Type B pancreatic cell (in vitro differentiated cells): ENCODE data around the gene CSGALNACT2. TPM values are rescaled to one million over a fixed set of nuclear protein-coding genes. Genes with fewer than 3 reads are reported as not detected.

Source experiments
- DNase-seq: peaks from one replicate; pipeline ENCODE4 v3.0.0; 2021; ENCODE audit warnings: mixed read lengths; ENCODE audit not compliant: unreplicated experiment; ENCODE audit errors: extremely low spot score
- H3K27ac Mint-ChIP-seq: 2 replicates; pipeline ENCODE4 v1.8.0; 2021; ENCODE audit warnings: mild to moderate bottlenecking, mixed read lengths
- H3K27me3 Mint-ChIP-seq: 2 replicates; pipeline ENCODE4 v1.8.0; 2021; ENCODE audit warnings: mixed read lengths
- H3K36me3 Mint-ChIP-seq: 2 replicates; pipeline ENCODE4 v1.8.0; 2021; ENCODE audit warnings: mixed read lengths
- H3K4me1 Mint-ChIP-seq: one replicate; pipeline ENCODE4 v1.8.0; 2021; ENCODE audit warnings: mixed read lengths; ENCODE audit not compliant: unreplicated experiment
- H3K4me3 Mint-ChIP-seq: 2 replicates; pipeline ENCODE4 v1.8.0; 2021; ENCODE audit warnings: mild to moderate bottlenecking, mixed read lengths
- H3K9me3 Mint-ChIP-seq: 2 replicates; pipeline ENCODE4 v1.8.0; 2021; ENCODE audit warnings: mixed read lengths
- total RNA-seq: library from RNA; stranded (reverse); gene quantifications from 2 replicates; pipeline ENCODE4 v1.2.1, GENCODE V29; 2021; ENCODE audit warnings: low replicate concordance
- TF ChIP-seq, protein P1 (sequence below): fragments of 200-600 bp; sonication (generic); conservative IDR thresholded peaks from 2 replicates; pipeline ENCODE4 v1.5.0; 2021; ENCODE audit warnings: antibody characterized with exemption, mild to moderate bottlenecking

The CSGALNACT2 gene
- total RNA-seq, 1 donor from 2014 or later: 11.6 TPM

- TF ChIP-seq, protein P1, sequence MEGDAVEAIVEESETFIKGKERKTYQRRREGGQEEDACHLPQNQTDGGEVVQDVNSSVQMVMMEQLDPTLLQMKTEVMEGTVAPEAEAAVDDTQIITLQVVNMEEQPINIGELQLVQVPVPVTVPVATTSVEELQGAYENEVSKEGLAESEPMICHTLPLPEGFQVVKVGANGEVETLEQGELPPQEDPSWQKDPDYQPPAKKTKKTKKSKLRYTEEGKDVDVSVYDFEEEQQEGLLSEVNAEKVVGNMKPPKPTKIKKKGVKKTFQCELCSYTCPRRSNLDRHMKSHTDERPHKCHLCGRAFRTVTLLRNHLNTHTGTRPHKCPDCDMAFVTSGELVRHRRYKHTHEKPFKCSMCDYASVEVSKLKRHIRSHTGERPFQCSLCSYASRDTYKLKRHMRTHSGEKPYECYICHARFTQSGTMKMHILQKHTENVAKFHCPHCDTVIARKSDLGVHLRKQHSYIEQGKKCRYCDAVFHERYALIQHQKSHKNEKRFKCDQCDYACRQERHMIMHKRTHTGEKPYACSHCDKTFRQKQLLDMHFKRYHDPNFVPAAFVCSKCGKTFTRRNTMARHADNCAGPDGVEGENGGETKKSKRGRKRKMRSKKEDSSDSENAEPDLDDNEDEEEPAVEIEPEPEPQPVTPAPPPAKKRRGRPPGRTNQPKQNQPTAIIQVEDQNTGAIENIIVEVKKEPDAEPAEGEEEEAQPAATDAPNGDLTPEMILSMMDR: no peak
- peak overlapping the region; percentile 8 for H3K27ac Mint-ChIP-seq
- peak; percentile 3 for DNase-seq
- H3K4me1 Mint-ChIP-seq: no peaks in the 10 kb centered on the region
- no peaks in the 10 kb centered on the region for H3K36me3 Mint-ChIP-seq
- H3K27me3 Mint-ChIP-seq: peaks cover 53% of the 10 kb centered on the region
- no peaks in the 10 kb centered on the region for H3K9me3 Mint-ChIP-seq
- no peak overlapping the region for H3K4me3 Mint-ChIP-seq
These were observed 87.0 kb downstream of the CSGALNACT2 start for GRCh38 chr10:43225004-43225786.

GRCh38 chr10:43225787-43226153 lies 87.5 kb downstream of the CSGALNACT2 start:
- no peak overlapping the region for H3K27ac Mint-ChIP-seq
- H3K36me3 Mint-ChIP-seq: no peaks in the 10 kb centered on the region
- no peaks in the 10 kb centered on the region for H3K4me1 Mint-ChIP-seq
- H3K27me3 Mint-ChIP-seq: peaks cover 58% of the 10 kb centered on the region
- TF ChIP-seq, protein P1: no peak
- no peaks in the 10 kb centered on the region for H3K9me3 Mint-ChIP-seq
- no peak overlapping the region for H3K4me3 Mint-ChIP-seq
- peak; percentile 43 for DNase-seq

DNA sequence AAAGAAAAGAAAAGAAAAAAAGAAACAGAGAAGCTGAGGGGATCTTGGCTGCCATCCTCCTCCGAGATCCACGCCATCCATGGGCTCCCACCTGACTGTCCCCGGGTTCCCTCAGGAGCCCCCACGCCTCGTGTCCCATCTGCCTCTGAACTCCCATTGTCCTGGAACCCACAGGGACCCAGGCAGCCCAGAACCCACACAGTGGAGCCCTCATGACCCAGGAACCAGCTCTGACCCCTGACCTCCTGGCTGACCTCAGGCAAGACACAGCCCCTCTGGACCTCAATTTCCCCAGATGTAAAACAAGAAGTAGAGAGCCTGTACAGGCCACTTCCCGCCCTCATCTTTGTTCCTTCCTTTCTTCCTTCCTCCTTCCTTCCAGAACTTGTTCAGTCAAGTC lies 88.2 kb downstream of the CSGALNACT2 start:
- Mint-ChIP-seq H3K36me3 (no peaks in the 10 kb centered on the region), H3K27ac (no peak overlapping the region), H3K9me3 (no peaks in the 10 kb centered on the region), H3K4me1 (no peaks in the 10 kb centered on the region), H3K4me3 (no peak overlapping the region), H3K27me3 (peaks cover 65% of the 10 kb centered on the region)
- peak; percentile 58 for DNase-seq
- TF ChIP-seq, protein P1: no peak

DNA sequence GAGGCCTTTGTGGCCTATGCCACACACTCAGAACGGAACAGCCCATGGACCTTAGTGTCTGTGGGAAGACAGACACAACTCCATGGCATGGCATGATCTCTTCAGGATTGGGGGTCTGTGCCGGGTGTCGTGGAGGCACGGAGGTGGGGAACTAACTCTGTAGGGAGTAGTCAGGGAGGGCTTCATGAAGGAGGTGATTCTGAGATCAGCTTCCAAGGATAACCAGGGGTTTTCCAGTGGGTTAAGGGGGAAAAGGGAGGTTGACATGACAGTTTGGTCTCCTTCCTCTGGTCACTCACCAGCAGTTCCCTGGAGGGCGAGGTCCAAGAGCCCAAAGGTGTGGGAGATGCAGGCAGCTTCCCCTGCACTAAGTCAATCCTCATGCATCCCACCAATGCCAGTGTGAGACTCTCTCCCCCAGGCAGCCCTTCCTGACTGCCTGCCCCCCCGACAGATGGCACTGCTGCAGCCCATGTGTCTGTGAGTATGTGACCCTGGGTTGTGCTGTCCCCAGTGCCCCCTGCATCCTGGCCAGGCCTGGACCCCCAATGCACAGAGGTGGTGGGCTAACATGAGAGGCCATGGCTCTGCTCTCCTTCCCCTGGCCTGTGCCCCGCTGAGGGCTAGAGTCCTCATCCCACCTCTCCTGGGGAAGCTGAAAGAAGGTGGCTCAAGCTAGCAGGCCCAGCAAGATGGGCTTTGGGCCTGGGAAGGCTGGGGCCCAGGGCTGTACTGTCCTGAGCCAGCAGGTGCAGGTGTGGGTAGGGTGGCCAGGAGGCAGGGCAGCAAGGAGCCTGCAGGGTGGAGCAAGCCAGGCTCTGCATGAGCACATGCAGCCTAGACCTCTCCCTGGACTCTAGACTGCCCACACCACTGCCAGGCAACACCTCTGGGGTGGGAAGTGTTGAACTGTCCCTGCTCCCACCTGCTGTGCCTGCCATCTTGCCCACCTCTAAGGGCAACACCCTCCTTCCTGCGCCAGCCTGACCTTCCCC lies 88.9 kb downstream of the CSGALNACT2 start:
- TF ChIP-seq, protein P1: no peak
- Mint-ChIP-seq H3K27me3 (peaks cover 68% of the 10 kb centered on the region), H3K4me3 (peak overlapping the region; percentile 55), H3K4me1 (no peaks in the 10 kb centered on the region), H3K9me3 (no peaks in the 10 kb centered on the region), H3K36me3 (no peaks in the 10 kb centered on the region), H3K27ac (no peak overlapping the region)
- DNase-seq: peak; percentile 53

DNA sequence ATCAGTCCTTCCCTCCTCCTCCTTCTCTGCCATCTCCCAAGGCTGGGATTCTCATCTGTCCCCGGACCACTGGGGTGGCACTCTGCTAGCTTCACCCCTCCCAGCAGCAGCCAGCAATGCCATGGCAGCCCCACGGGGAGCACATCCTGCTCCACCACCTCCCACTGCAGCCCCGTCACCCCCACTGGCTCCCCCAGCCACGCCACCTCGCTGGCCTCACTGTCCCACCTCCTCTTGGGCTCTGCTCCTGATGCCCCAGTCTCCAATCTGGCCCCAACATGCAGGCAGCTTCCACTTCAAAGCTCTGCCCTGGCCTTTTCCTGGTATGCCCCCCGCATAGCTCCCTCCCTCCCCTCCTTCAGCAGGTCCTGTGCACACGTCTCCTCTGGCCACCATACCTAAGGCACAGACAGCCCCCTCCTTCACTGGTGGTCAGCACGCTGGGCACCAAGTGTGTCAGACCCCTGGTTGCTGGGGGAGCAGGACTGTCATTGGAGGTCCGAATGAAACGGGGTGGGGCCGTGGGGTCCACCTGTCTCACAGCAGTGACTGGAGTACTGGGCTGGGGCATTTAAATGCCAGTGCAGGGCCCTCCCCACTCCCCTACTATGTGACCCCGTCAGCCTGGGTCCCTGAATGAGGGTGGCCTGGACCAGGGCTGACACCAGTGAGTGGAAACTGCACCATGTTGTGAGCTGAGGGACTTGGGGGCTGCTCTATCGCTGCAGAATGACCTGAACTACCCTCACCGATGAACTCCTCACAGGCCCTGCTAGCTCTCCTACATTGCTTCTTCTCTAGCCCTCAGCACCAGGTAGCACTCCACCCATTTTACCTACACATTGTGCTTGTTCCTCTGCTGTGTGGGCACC lies 89.9 kb downstream of the CSGALNACT2 start:
- Mint-ChIP-seq H3K36me3 (no peaks in the 10 kb centered on the region), H3K27me3 (peaks cover 77% of the 10 kb centered on the region), H3K4me3 (peak overlapping the region; percentile 80), H3K27ac (no peak overlapping the region), H3K4me1 (no peaks in the 10 kb centered on the region), H3K9me3 (no peaks in the 10 kb centered on the region)
- TF ChIP-seq, protein P1: no peak
- DNase-seq: peak; percentile 65
